ENCODE results near the gene ACAA1. TPM values are rescaled to one million over a fixed set of nuclear protein-coding genes. Genes with fewer than 3 reads are reported as not detected.

ACAA1 gene
- total and polyA plus RNA-seq, 2 of the 13 experiments (the other 11 are each of a cell fraction or from before 2014, with no cell fraction given): 60.8 to 188 TPM

DNA sequence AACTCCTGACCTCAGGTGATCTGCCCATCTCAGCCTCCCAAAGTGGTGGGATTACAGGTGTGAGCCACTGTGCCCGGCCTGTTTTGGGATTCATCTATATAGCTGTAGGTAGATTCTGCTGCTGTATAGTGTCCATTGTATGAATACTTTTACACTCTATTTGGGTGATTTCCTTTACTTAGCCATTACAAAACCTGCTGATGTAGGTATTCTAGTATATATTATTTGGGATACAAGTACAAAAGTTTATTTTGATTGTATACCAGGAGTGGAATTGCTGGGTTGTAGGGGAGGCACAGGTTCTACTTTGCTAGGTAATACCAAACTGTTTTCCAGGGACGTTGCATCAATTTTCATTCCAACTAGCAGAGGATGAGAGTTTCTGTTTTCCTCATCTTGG, 18.9 kb upstream of the ACAA1 start:
- DNase-seq (ENCODE audit: low spot score): no peak
- intact Hi-C loops (cut with micrococcal nuclease; ENCODE audit: unreplicated experiment): no loop called here
- CTCF ChIA-PET (ENCODE audit: low intra/inter-chr PET ratio, low total read pairs): no interaction called here

DNA sequence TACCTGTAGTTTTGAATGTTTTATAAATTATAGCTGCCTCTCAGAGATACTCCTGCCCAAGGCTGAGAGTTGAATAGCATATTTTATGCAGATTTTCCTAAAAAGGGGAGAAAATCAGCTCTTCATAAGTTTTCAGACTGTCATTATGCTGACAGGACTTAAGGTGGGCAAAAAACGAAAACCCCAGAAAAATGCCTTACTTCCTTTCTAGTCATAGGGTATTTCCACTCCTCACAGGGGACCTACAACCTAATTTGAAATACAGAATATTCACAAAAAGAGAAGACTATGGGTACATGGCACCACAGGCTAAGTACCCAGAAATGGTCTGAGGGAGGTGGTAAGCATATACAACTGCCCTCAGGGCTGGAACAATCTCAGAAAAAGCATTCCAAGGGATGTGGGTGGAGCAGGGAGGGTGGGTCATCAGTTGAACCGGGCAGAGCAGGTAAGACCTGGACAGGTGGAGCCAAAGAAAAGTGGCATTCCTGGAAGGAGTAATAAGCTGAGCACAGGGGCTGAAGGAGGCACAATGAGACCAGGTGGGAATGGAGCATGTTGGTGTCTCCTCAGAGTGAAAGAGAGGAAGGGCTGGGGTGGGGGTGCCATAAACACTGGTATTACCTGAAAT, 17.8 kb upstream of the ACAA1 start:
- WGBS (ENCODE audit: low lambda C conversion rate): 15% methylated on average over 2 of the region's 2 CpGs
- DNase-seq (ENCODE audit: low spot score): no peak

More for the DNA sequence above, 18.9 kb upstream of the ACAA1 start:
- Histone ChIP-seq H3K9ac (ENCODE audit: insufficient read depth, low read depth, low read length) (no peak overlapping the region), H3K4me2 (ENCODE audit: low read depth, low read length) (no peak overlapping the region), H3K4me1 (ENCODE audit: insufficient read depth, low read length) (no peaks in the 10 kb centered on the region), H2AFZ (ENCODE audit: low read length) (no peak overlapping the region), H3K79me2 (ENCODE audit: insufficient read depth, low read length) (no peaks in the 10 kb centered on the region), H3K27ac (ENCODE audit: extremely low read length, insufficient read depth, low read length) (no peak overlapping the region), H3K9me3 (ENCODE audit: low read length) (no peaks in the 10 kb centered on the region), H4K20me1 (ENCODE audit: insufficient read depth, low read length) (no peaks in the 10 kb centered on the region), H3K27me3 (ENCODE audit: control insufficient read depth in 1 of 2, insufficient read depth in 2 of 2, low read length in 2 of 2) (no peaks in the 10 kb centered on the region), H3K4me3 (replicated peaks in 1 of 3; ENCODE audit: insufficient read depth in 1 of 3, low read depth in 2 of 3, low read length in 3 of 3) (no peak overlapping the region), H3K36me3 (replicated peaks in 1 of 2; ENCODE audit: control insufficient read depth in 1 of 2, insufficient read depth in 2 of 2, low read length in 2 of 2) (no peaks in the 10 kb centered on the region)
- in situ Hi-C loops (cut with HindIII; ENCODE audit: extremely low pct_ligation_motif_present, low pct_unique_long_range_greater_than_20kb): no loop called here
- BruUV-seq (replicated peaks): no TSS peak
- POLR2A ChIA-PET: no interaction called here
- no peak for TF ChIP-seq HOXA9 (CRISPR knock-in tag; IDR thresholded peaks at IDR 0.05; ENCODE audit: borderline replicate concordance)
- peak in 1 of 2 experiments; percentile 40; a peak in 2 of 4 replicates for TF ChIP-seq MAFK (conservative IDR thresholded peaks at IDR 0.05 in 1 of 2, IDR thresholded peaks at IDR 0.05 in 1 of 2; ENCODE audit: low read length in 2 of 2)
- no peak for ATAC-seq
- FAIRE-seq: no peak
- 89% methylated on average over 2 of the region's 2 CpGs for WGBS (ENCODE audit: low lambda C conversion rate)

More for the DNA sequence above, 17.8 kb upstream of the ACAA1 start:
- H4K20me1 ChIP-seq (ENCODE audit: insufficient read depth, low read length): no peaks in the 10 kb centered on the region
- no peak for ATAC-seq
- H3K79me2 ChIP-seq (ENCODE audit: insufficient read depth, low read length): no peaks in the 10 kb centered on the region
- H3K27me3 ChIP-seq (ENCODE audit: control insufficient read depth in 1 of 2, insufficient read depth in 2 of 2, low read length in 2 of 2): no peaks in the 10 kb centered on the region
- BruUV-seq (replicated peaks): no TSS peak
- no peaks in the 10 kb centered on the region for H3K36me3 ChIP-seq (replicated peaks in 1 of 2; ENCODE audit: control insufficient read depth in 1 of 2, insufficient read depth in 2 of 2, low read length in 2 of 2)
- CTCF ChIA-PET (ENCODE audit: low intra/inter-chr PET ratio, low total read pairs): no interaction called here
- intact Hi-C loops (cut with micrococcal nuclease; ENCODE audit: unreplicated experiment): no loop called here
- no peaks in the 10 kb centered on the region for H3K9me3 ChIP-seq (ENCODE audit: low read length)
- TF ChIP-seq, protein P1, sequence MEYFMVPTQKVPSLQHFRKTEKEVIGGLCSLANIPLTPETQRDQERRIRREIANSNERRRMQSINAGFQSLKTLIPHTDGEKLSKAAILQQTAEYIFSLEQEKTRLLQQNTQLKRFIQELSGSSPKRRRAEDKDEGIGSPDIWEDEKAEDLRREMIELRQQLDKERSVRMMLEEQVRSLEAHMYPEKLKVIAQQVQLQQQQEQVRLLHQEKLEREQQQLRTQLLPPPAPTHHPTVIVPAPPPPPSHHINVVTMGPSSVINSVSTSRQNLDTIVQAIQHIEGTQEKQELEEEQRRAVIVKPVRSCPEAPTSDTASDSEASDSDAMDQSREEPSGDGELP (IDR thresholded peaks at IDR 0.05; ENCODE audit: borderline replicate concordance, low read depth): no peak
- TF ChIP-seq, protein P2, sequence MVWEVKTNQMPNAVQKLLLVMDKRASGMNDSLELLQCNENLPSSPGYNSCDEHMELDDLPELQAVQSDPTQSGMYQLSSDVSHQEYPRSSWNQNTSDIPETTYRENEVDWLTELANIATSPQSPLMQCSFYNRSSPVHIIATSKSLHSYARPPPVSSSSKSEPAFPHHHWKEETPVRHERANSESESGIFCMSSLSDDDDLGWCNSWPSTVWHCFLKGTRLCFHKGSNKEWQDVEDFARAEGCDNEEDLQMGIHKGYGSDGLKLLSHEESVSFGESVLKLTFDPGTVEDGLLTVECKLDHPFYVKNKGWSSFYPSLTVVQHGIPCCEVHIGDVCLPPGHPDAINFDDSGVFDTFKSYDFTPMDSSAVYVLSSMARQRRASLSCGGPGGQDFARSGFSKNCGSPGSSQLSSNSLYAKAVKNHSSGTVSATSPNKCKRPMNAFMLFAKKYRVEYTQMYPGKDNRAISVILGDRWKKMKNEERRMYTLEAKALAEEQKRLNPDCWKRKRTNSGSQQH (CRISPR knock-in tag; IDR thresholded peaks at IDR 0.05; ENCODE audit: low read depth): no peak
- TF ChIP-seq HOXA7 (CRISPR knock-in tag; IDR thresholded peaks at IDR 0.05): no peak
- H3K27ac ChIP-seq (ENCODE audit: extremely low read length, insufficient read depth, low read length): no peak overlapping the region
- FAIRE-seq: no peak
- H3K9ac ChIP-seq (ENCODE audit: insufficient read depth, low read depth, low read length): no peak overlapping the region
- no peak overlapping the region for H3K4me3 ChIP-seq (replicated peaks in 1 of 3; ENCODE audit: insufficient read depth in 1 of 3, low read depth in 2 of 3, low read length in 3 of 3)
- H3K4me1 ChIP-seq (ENCODE audit: insufficient read depth, low read length): peaks cover 3% of the 10 kb centered on the region; the same call in 1 of the 2 replicates
- no peak overlapping the region for H2AFZ ChIP-seq (ENCODE audit: low read length)
- in situ Hi-C loops (cut with HindIII; ENCODE audit: extremely low pct_ligation_motif_present, low pct_unique_long_range_greater_than_20kb): no loop called here
- H3K4me2 ChIP-seq (ENCODE audit: low read depth, low read length): no peak overlapping the region
- POLR2A ChIA-PET: interaction anchor here (0.9 kb wide), 1 partner anchor 12 kb away, joined by 3 read pairs; no protein-coding TSS in a partner anchor
